GM21367 (cell line): ENCODE results near the gene VNN1.
A peak's percentile ranks its signal among the peaks of the same experiment; 100 is the strongest.

Experiments used
- ATAC-seq: cut with Tn5 transposase; IDR thresholded peaks from one replicate; pipeline ENCODE4 v1.9.1; 2021; ENCODE audit not compliant: unreplicated experiment

The VNN1 gene

DNA sequence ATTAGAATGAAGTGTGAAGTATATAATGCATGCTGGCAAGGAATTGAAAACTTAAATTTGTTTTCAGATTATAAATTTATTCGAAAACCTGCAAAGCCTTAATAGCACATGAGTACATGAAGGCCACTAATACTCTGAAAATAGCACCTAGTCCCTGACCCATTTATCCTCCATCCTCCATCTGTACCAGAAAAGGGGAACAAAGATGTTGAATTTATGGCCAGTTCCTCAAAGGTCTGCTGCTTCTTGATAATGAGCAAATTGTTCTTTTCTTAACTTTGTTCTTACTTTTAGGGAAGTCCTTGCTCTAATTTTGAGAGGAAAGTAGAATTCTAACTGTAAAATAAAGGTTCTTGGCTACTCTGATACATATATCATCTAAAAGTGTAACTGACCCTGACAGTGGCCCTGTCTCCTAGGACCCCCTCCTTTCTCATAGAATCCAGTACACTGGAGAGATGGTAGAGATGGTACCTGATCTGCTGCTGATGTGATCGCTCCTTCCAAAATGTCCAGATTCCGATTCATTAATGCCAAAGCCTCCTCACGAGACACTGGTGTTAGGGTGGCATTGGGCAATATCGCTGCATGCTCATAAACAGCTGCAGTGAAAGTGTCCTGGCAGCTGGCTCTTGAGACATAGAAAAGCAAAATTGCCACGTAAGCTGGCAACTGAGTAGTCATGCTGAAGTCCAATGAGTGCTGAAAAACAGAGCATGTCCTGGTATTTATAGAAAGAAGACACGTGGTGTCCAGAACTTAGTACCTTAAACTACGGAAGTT lies at the start of gene VNN1:
Gene VNN1 (minus strand): TSS at position 704 of the 783 bp plus-strand sequence. CDS start 20 bp downstream, at position 684.
- ATAC-seq, result no peak

- ATAC-seq, result peak; percentile 94
Measured at GRCh38 chr6:132763269-132763668, 49.4 kb upstream of the VNN1 start.

DNA sequence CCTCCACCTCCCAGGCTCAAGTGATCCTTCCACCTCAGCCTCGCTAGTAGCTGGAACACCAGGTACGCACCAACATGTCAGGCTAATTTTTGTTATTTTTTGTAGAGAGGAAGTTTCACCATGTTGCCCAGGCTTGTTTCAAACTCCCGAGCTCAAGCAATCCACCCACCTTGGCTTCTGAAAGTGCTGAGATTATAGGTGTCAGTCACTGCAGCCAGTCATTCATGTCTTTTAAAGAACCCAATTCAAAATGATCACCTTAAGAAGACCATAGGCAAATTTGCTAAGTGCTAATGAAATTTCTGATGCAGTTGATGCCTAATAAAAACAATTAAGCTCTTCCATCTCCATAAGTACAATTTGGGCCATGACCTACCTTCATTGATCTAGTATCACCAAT lies 46.4 kb upstream of the VNN1 start:
- no peak for ATAC-seq

DNA sequence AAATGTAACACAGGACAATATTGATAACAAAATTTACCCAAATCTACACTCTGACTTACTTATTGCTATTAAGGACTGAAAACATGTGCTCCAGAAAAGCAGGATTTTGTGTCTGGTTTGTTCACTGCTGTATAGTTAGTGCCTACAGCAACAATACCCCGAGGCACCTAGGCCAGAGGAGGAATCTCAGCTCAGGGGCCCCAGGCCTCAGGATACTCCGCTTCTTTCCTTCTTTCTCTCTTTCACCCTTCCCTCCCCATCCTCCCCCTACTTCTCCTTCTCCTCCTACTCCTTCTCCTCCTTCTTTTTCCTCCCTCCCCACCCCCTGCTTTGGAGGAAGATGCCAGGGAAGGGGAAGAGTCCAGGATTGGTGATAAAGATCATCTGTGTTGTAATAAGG lies 44.8 kb upstream of the VNN1 start:
- ATAC-seq, result no peak

GRCh38 chr6:132752255-132752654 lies 38.4 kb upstream of the VNN1 start:
- no peak for ATAC-seq

GRCh38 chr6:132751828-132752227 lies 38.0 kb upstream of the VNN1 start:
- ATAC-seq, result no peak

DNA sequence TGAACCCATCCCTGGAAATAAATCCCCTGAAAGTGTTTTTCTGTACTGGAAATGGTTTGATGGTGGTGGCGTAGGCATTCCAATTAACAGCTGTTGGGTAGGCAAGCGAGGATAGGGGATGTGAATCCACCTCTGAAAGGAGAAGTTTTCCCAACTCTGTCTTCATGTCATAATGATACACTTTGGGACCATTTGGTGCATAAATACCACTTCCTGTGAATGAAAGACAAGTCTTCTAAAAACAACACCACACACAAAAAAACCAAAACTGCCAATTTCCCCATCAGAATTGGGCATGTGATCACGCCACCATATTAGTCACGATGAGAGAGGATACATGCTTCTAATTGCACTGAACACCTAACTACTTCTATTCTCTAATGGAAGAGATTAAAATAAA lies 37.5 kb upstream of the VNN1 start:
- peak; percentile 35 for ATAC-seq

DNA sequence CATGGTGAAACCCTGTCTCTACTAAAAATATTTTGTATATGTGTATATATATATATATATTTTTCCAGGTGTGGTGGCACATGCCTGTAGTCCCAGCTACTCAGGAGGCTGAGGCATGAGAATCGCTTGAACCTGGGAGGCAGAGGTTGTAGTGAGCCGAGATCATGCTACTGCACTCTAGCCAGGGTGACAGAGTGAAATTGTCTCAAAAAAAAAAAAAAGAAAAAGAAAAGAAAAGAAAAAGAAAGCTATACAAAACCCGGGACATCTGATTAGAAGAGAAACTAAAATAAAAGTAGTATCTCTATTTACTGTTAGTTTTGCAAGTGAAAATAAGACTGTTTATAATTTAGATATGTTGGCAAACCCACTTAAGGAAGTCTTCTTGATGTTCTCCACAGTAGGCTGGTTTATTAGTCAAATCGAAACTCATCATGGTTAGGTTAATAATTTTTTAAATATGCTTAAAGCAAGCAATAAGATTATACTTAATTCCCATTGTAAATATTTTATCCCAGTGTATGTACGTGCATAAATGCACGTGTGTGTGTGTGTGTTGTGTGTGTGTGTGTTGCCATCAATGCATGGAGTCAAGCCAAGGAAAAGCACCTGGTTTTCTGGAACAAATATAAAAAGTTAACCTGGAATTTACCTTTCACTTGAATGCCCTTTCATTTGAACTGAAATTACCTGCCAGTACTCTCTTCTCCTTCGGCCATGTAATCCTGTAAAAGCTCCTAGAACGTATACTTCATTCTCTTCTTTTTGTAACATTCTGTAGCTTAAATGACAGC lies 36.8 kb upstream of the VNN1 start:
- ATAC-seq, result peak; percentile 70

DNA sequence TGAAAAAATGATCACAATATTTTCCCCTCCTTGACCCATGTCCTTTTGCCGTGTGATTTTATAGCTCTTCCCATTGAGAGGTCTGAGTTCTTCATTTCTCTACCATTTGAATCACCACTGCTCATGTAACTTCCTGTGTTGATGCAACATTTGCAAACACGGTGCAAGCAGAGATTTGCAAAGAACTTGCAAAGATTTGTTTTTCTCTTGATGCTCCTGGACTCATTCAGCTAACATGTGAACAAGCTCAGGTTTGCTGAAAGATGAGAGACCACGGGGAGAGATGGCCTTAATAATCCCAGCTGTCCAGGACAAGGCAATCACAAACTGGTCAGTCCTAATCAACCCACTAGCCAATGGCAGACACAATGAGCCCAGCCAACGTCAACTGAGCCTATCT lies 35.3 kb upstream of the VNN1 start:
- no peak for ATAC-seq

DNA sequence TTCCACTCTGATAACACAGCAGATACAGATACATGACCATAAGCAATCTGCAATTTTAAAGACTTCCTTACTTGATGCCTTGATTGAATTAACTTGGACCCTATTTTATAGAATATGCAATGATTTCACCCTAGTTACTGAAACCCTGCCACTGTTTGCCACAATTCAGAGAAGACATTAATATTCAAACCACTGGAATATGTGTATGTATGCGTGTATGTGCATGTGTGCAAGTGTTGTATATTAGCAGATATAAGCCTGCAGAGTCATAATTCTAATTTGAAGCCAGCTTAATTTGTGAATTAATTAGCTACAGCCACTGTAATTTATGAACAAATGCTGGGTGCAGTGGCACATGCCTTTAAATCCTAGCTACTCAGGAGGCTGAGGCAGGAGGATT lies 34.6 kb upstream of the VNN1 start:
- ATAC-seq, result no peak

GRCh38 chr6:132746048-132746447 lies 32.2 kb upstream of the VNN1 start:
- ATAC-seq, result no peak

DNA sequence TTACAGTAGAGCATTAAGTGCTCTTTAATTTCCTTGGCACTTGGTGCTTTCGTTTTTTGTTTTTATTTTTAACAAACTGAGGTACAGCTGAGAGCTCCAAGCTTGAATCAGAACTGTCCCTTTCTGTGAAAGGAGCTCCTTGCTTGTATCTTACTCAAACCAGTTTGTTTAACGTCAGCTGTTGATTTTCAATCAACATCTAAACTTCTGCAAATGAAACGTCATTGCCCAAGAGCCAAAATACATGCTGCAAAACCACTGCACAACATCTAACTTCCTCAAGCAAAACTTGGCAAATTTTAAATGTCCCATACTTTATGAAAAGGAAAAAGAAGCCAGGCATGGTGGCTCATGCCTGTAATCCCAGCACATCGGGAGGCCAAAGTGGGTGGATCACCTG lies 28.6 kb upstream of the VNN1 start:
- ATAC-seq, result no peak

DNA sequence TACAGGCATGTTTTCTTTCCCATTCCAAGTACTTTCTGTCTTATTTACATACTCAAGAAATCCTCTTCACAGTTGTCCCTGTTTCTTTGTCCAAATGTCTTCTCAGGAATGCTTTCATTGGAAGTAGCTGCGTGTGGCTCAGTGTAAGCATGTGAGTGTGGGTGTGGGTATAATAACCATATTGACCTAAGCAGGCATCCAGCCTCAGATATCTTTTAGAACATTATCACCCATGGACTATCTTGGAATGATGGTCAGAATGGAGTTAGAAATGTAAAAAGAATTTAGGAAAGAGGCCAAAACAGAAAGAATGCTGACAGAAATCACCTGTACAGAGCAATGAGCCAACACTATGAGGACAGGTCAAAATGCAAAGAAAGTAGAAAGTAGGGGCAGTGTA lies 27.4 kb upstream of the VNN1 start:
- no peak for ATAC-seq

GRCh38 chr6:132736239-132736638 lies 22.4 kb upstream of the VNN1 start:
- no peak for ATAC-seq

GRCh38 chr6:132734694-132735236 lies 20.9 kb upstream of the VNN1 start:
- ATAC-seq, result no peak

DNA sequence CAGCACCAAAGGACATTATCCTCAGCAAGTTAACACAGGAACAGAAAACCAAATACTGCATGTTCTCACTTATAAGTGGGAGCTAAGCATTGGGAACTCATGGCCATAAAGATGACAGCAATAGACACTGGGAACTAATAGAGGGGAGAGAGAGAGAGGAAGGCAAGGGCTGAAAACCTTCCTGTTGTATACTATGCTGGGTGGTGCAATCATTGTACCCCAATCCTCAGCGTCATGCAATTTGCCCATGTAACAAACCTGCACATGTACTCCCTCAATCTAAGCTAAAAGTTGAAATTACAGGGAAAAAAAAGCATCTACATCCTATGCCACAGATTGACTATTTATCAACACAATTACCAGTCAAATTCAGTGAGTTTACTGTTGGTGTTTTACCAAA lies 20.0 kb upstream of the VNN1 start:
- ATAC-seq, result no peak

DNA sequence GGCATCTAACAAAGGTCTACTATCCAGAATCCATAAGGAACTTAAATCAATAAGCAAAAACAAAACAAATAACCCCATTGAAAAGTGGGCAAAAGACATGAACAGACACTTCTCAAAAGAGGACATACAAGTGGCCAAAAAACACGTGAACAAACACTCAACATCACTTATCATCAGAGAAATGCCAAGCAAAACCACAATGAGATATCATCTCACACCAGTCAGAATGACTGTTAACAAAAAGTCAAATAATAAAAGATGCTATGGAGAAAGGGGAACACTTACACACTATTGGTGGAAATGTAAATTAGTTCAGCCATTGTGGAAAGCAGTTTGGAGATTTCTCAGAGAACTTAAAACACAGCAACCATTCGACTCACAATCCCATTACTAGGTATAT lies 19.4 kb upstream of the VNN1 start:
- ATAC-seq, result no peak

DNA sequence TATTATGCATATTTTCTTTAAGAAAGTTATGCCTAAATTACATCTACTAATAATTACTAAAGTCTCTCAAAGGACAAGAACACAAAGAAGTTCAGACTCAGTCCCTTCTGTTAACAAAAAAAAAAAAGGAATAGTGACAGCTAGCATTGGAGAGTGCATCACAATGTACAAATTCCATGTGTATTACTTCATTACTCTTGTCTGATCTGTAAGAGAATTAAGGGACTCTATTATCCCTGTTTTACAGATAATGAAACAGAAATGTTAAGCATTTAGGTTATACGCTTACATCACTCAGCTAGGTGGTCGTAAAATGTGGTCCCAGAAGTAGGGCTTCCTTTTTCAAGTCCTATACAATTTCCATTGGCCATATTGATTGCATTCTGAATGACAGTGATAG lies 17.2 kb upstream of the VNN1 start:
- ATAC-seq, result no peak

DNA sequence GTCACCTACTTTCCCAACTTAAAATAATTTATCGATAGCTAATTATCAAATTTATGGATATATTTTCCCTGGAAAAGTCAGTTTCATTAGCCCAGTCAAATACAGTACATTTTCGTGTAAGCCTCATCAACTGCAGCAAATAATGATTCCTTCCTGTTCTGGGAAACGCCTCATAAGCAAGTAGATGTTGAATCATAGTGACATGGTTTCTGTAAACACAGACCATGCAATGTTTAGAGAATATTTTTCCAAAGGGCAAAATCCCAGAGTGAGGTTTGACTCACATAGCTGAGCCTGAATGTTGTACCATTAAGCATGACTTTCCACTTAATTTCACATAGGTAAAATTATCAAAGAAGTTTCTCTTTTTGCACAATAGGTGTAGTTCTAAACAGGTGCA lies 16.7 kb upstream of the VNN1 start:
- no peak for ATAC-seq

GRCh38 chr6:132728616-132729015 lies 14.8 kb upstream of the VNN1 start:
- ATAC-seq, result no peak

- ATAC-seq, result no peak
Measured at GRCh38 chr6:132726608-132726975, 12.7 kb upstream of the VNN1 start.

GRCh38 chr6:132725947-132726607 lies 12.2 kb upstream of the VNN1 start:
- no peak for ATAC-seq
